Keratinocyte (primary cell): Measurements from ENCODE around the gene RAB3IP. TPM values are rescaled to one million over a fixed set of nuclear protein-coding genes. Genes with fewer than 3 reads are reported as not detected.

Experiments used
- DNase-seq: peaks from one replicate; pipeline ENCODE4 v3.0.0-alpha.2; 2011; ENCODE audit warnings: low read depth, missing footprints, low spot score
- FAIRE-seq: peaks from 2 replicates; lab custom pipeline; 2011; peaks lifted over from hg19 to GRCh38; lab: Jason Lieb, UNC
- H2AFZ ChIP-seq: 2 replicates; pipeline ENCODE4 v1.6.0; 2012; ENCODE audit warnings: low read length, control low read depth, inconsistent platforms; ENCODE audit not compliant: control insufficient read depth
- H3K27ac ChIP-seq: 2 replicates; pipeline ENCODE4 v1.5.1; 2011; ENCODE audit warnings: low read length; ENCODE audit not compliant: control insufficient read depth, insufficient read depth
- H3K27me3 ChIP-seq: 3 replicates; pipeline ENCODE4 v1.6.0; 2011; ENCODE audit warnings: low read length; ENCODE audit not compliant: control insufficient read depth, insufficient read depth; ENCODE audit errors: extremely low read depth
- H3K36me3 ChIP-seq, 2 experiments: 2 replicates in 1 of 2; 3 replicates in 1 of 2; pipeline ENCODE4 v1.5.1; 2011; ENCODE audit warnings: low read length in 2 of 2, mild to moderate bottlenecking in 1 of 2; ENCODE audit not compliant: control insufficient read depth in 2 of 2, insufficient read depth in 2 of 2; ENCODE audit errors: extremely low read depth in 1 of 2
- H3K4me1 ChIP-seq: 3 replicates; pipeline ENCODE4 v1.5.1; 2011; ENCODE audit warnings: low read length; ENCODE audit not compliant: control insufficient read depth, insufficient read depth; ENCODE audit errors: extremely low read depth
- H3K4me2 ChIP-seq: 3 replicates; pipeline ENCODE4 v1.6.0; 2011; ENCODE audit warnings: low read depth, low read length; ENCODE audit not compliant: control insufficient read depth, insufficient read depth; ENCODE audit errors: extremely low read depth
- H3K4me3 ChIP-seq, 3 experiments: fragments of 200-600 bp in 1 of 3; sonication (generic) in 1 of 3; 2 replicates in 2 of 3; 3 replicates in 1 of 3; pipeline ENCODE4 v1.5.1; 2011 to 2016; ENCODE audit warnings: low read length in 3 of 3, mild to moderate bottlenecking in 3 of 3, control low read depth in 2 of 3, inconsistent platforms in 1 of 3, low read depth in 1 of 3, mixed read lengths in 1 of 3, mixed run types in 1 of 3, moderate library complexity in 1 of 3; ENCODE audit not compliant: control insufficient read depth in 2 of 3, insufficient read depth in 2 of 3; ENCODE audit errors: extremely low read depth in 1 of 3
- H3K79me2 ChIP-seq: 2 replicates; pipeline ENCODE4 v1.6.0; 2012; ENCODE audit warnings: low read length; ENCODE audit not compliant: control insufficient read depth, insufficient read depth
- H3K9ac ChIP-seq: 3 replicates; pipeline ENCODE4 v1.6.0; 2011; ENCODE audit warnings: low read length; ENCODE audit not compliant: control insufficient read depth, insufficient read depth; ENCODE audit errors: extremely low read depth
- H3K9me1 ChIP-seq: 3 replicates; pipeline ENCODE4 v1.6.0; 2011; ENCODE audit warnings: low read length; ENCODE audit not compliant: control insufficient read depth, insufficient read depth; ENCODE audit errors: extremely low read depth
- H3K9me3 ChIP-seq: 2 replicates; pipeline ENCODE4 v1.5.1; 2012; ENCODE audit warnings: low read depth, low read length; ENCODE audit not compliant: control insufficient read depth
- H4K20me1 ChIP-seq: 3 replicates; pipeline ENCODE4 v1.6.0; 2011; ENCODE audit warnings: low read length; ENCODE audit not compliant: control insufficient read depth, insufficient read depth; ENCODE audit errors: extremely low read depth
- CTCF ChIP-seq, 3 experiments: IDR thresholded peaks in 1 of 3; conservative IDR thresholded peaks in 1 of 3; optimal IDR thresholded peaks in 1 of 3; 2 replicates in 2 of 3; 3 replicates in 1 of 3; pipeline versions ENCODE3 to v1.5.1; 2011; ENCODE audit warnings: low read length in 3 of 3, mild to moderate bottlenecking in 3 of 3, moderate library complexity in 2 of 3, control low read depth in 1 of 3, inconsistent platforms in 1 of 3; ENCODE audit not compliant: insufficient read depth in 2 of 3; ENCODE audit errors: extremely low read depth in 1 of 3
- EZH2 ChIP-seq: IDR thresholded peaks from one replicate; pipeline ENCODE4 v1.6.1; 2012; ENCODE audit warnings: inconsistent platforms, mild to moderate bottlenecking, low read length, moderate library complexity
- dilution Hi-C: fragments of 300-500 bp; cut with MboI; formaldehyde crosslinking; loops from one replicate; pipeline ENCODE4 v1.7.0; 2020; ENCODE audit warnings: low sequenced_read_pairs; ENCODE audit not compliant: extremely low pct_ligation_motif_present
- polyA plus RNA-seq, 5 experiments: library from polyadenylated mRNA; depleted of rRNA in 3 of 5; stranded (reverse) in 3 of 5; stranded (forward) in 1 of 5; unstranded in 1 of 5; fragments of >200 nt; gene quantifications; 1 replicate in 1 of 5; 2 replicates in 3 of 5; 3 replicates in 1 of 5; pipeline versions ENCODE4 v1.2.1 to v1.2.3, GENCODE V29; 2011 to 2012; ENCODE audit warnings: missing spikeins in 2 of 5, low read depth in 1 of 5, low replicate concordance in 1 of 5

Gene RAB3IP
- polyA plus RNA-seq, 1 donor (not counting 4 experiments of a cell fraction or from before 2014, with no cell fraction given) = 30.6 TPM

- FAIRE-seq (no peak), DNase-seq (no peak)
- Histone ChIP-seq H3K27me3 (no peaks in the 10 kb centered on the region), H3K79me2 (no peaks in the 10 kb centered on the region), H3K4me2 (no peak overlapping the region), H3K4me3 (no peak overlapping the region), H3K36me3 (no peaks in the 10 kb centered on the region), H3K9me3 (no peaks in the 10 kb centered on the region), H3K27ac (no peak overlapping the region), H3K9me1 (no peaks in the 10 kb centered on the region), H4K20me1 (no peaks in the 10 kb centered on the region), H3K4me1 (no peaks in the 10 kb centered on the region), H3K9ac (no peak overlapping the region), H2AFZ (no peak overlapping the region)
- dilution Hi-C loops = no loop called here
- TF ChIP-seq CTCF (optimal IDR thresholded peaks at IDR 0.05 in 1 of 3, IDR thresholded peaks at IDR 0.05 in 1 of 3, conservative IDR thresholded peaks at IDR 0.05 in 1 of 3; ENCODE audit: extremely low read depth in 1 of 3, insufficient read depth in 2 of 3, low read length in 3 of 3) (no peak), EZH2 (no peak)
Observed at GRCh38 chr12:69708649-69709048, 30.0 kb upstream of the RAB3IP start.

GRCh38 chr12:69712826-69713225 is 25.8 kb upstream of the RAB3IP start:
- peak; percentile 23 for FAIRE-seq
- Histone ChIP-seq H3K27ac (no peak overlapping the region), H3K36me3 (no peaks in the 10 kb centered on the region), H3K79me2 (no peaks in the 10 kb centered on the region), H2AFZ (no peak overlapping the region), H3K9me1 (no peaks in the 10 kb centered on the region), H3K9me3 (no peaks in the 10 kb centered on the region), H4K20me1 (no peaks in the 10 kb centered on the region), H3K9ac (no peak overlapping the region), H3K4me2 (no peak overlapping the region), H3K27me3 (no peaks in the 10 kb centered on the region), H3K4me1 (no peaks in the 10 kb centered on the region), H3K4me3 (no peak overlapping the region)
- no peak for TF ChIP-seq EZH2
- no peak for TF ChIP-seq CTCF (optimal IDR thresholded peaks at IDR 0.05 in 1 of 3, IDR thresholded peaks at IDR 0.05 in 1 of 3, conservative IDR thresholded peaks at IDR 0.05 in 1 of 3; ENCODE audit: extremely low read depth in 1 of 3, insufficient read depth in 2 of 3, low read length in 3 of 3)
- no peak for DNase-seq
- dilution Hi-C loops = no loop called here
